ENCODE data around the gene CACNA1I. TPM values are rescaled to one million over a fixed set of nuclear protein-coding genes. Genes with fewer than 3 reads are reported as not detected.

Gene CACNA1I
- total and polyA plus RNA-seq, 2 experiments from 2014 or later = 0.42 to 2.4 TPM

- Histone ChIP-seq H3K4me1 (ENCODE audit: insufficient read depth) (no peaks in the 10 kb centered on the region), H3K27ac (ENCODE audit: low read depth) (no peak overlapping the region), H3F3A (replicated peaks; ENCODE audit: low read depth) (no peaks in the 10 kb centered on the region), H2AFZ (no peak overlapping the region), H3K36me3 (ENCODE audit: insufficient read depth) (no peaks in the 10 kb centered on the region), H3K27me3 (ENCODE audit: insufficient read depth) (no peaks in the 10 kb centered on the region), H3K79me2 (replicated peaks; ENCODE audit: insufficient read depth) (no peaks in the 10 kb centered on the region), H3K9me2 (ENCODE audit: insufficient read depth) (no peaks in the 10 kb centered on the region), H4K20me1 (replicated peaks; ENCODE audit: insufficient read depth) (no peaks in the 10 kb centered on the region), H3K4me3 (no peak overlapping the region), H3K4me2 (no peak overlapping the region)
- Mint-ChIP-seq H3K4me3 (no peak overlapping the region), H3K27ac (no peak overlapping the region), H3K27me3 (ENCODE audit: insufficient read depth, low read depth, poor library complexity) (peaks cover 12% of the 10 kb centered on the region), H3K9me3 (no peaks in the 10 kb centered on the region), H3K36me3 (ENCODE audit: low read depth) (no peaks in the 10 kb centered on the region), H3K4me1 (peaks cover 26% of the 10 kb centered on the region)
- no peak for DNase-seq (ENCODE audit: low spot score)
- ATAC-seq = no peak
- TF ChIP-seq POLR2AphosphoS5 (IDR thresholded peaks at IDR 0.05; ENCODE audit: low read depth) (no peak), STAT1 (IDR thresholded peaks at IDR 0.05; ENCODE audit: unreplicated experiment) (no peak), ZNF331 (CRISPR knock-in tag; IDR thresholded peaks at IDR 0.05; ENCODE audit: low read depth) (no peak), NANOG (IDR thresholded peaks at IDR 0.05; ENCODE audit: borderline replicate concordance) (no peak), EZH2 (IDR thresholded peaks at IDR 0.05; ENCODE audit: low read depth, unreplicated experiment) (no peak), JUNB (IDR thresholded peaks at IDR 0.05; ENCODE audit: unreplicated experiment) (no peak), ETS1 (IDR thresholded peaks at IDR 0.05) (no peak), CREB1 (CRISPR knock-in tag; IDR thresholded peaks at IDR 0.05; ENCODE audit: low read depth) (no peak)
- TF ChIP-seq, protein P1, sequence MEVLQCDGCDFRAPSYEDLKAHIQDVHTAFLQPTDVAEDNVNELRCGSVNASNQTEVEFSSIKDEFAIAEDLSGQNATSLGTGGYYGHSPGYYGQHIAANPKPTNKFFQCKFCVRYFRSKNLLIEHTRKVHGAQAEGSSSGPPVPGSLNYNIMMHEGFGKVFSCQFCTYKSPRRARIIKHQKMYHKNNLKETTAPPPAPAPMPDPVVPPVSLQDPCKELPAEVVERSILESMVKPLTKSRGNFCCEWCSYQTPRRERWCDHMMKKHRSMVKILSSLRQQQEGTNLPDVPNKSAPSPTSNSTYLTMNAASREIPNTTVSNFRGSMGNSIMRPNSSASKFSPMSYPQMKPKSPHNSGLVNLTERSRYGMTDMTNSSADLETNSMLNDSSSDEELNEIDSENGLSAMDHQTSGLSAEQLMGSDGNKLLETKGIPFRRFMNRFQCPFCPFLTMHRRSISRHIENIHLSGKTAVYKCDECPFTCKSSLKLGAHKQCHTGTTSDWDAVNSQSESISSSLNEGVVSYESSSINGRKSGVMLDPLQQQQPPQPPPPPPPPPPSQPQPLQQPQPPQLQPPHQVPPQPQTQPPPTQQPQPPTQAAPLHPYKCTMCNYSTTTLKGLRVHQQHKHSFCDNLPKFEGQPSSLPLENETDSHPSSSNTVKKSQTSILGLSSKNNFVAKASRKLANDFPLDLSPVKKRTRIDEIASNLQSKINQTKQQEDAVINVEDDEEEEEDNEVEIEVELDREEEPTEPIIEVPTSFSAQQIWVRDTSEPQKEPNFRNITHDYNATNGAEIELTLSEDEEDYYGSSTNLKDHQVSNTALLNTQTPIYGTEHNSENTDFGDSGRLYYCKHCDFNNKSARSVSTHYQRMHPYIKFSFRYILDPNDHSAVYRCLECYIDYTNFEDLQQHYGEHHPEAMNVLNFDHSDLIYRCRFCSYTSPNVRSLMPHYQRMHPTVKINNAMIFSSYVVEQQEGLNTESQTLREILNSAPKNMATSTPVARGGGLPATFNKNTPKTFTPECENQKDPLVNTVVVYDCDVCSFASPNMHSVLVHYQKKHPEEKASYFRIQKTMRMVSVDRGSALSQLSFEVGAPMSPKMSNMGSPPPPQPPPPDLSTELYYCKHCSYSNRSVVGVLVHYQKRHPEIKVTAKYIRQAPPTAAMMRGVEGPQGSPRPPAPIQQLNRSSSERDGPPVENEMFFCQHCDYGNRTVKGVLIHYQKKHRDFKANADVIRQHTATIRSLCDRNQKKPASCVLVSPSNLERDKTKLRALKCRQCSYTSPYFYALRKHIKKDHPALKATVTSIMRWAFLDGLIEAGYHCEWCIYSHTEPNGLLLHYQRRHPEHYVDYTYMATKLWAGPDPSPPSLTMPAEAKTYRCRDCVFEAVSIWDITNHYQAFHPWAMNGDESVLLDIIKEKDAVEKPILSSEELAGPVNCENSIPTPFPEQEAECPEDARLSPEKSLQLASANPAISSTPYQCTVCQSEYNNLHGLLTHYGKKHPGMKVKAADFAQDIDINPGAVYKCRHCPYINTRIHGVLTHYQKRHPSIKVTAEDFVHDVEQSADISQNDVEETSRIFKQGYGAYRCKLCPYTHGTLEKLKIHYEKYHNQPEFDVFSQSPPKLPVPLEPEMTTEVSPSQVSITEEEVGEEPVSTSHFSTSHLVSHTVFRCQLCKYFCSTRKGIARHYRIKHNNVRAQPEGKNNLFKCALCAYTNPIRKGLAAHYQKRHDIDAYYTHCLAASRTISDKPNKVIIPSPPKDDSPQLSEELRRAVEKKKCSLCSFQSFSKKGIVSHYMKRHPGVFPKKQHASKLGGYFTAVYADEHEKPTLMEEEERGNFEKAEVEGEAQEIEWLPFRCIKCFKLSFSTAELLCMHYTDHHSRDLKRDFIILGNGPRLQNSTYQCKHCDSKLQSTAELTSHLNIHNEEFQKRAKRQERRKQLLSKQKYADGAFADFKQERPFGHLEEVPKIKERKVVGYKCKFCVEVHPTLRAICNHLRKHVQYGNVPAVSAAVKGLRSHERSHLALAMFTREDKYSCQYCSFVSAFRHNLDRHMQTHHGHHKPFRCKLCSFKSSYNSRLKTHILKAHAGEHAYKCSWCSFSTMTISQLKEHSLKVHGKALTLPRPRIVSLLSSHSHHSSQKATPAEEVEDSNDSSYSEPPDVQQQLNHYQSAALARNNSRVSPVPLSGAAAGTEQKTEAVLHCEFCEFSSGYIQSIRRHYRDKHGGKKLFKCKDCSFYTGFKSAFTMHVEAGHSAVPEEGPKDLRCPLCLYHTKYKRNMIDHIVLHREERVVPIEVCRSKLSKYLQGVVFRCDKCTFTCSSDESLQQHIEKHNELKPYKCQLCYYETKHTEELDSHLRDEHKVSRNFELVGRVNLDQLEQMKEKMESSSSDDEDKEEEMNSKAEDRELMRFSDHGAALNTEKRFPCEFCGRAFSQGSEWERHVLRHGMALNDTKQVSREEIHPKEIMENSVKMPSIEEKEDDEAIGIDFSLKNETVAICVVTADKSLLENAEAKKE (CRISPR knock-in tag; IDR thresholded peaks at IDR 0.05) = no peak
These were observed 146.0 kb downstream of the CACNA1I start for GRCh38 chr22:39716534-39716933.

Data from GM23338 (cell line).